CD14-positive monocyte (primary cell): ENCODE measurements around the gene P2RY1. TPM values are rescaled to one million over a fixed set of nuclear protein-coding genes. Genes with fewer than 3 reads are reported as not detected.

Source experiments
- DNase-seq, 3 donors: peaks; one replicate each; pipeline ENCODE4 v3.0.0-alpha.2; 2011 to 2022
- H2AFZ ChIP-seq: 2 replicates; pipeline ENCODE4 v1.6.0; 2012; ENCODE audit warnings: mild to moderate bottlenecking, low read depth, low read length, inconsistent platforms; ENCODE audit not compliant: insufficient read depth, poor library complexity, severe bottlenecking
- H3K27ac ChIP-seq, 2 donors: 1 replicate in 1 of 2; 2 replicates in 1 of 2; pipeline ENCODE4 v1.5.1; 2012 to 2013; ENCODE audit warnings: low read length in 2 of 2, control low read depth in 1 of 2, inconsistent platforms in 1 of 2, low read depth in 1 of 2, mild to moderate bottlenecking in 1 of 2
- H3K27me3 ChIP-seq, 2 donors: one replicate each; pipeline versions ENCODE4 v1.6.0 to v1.6.1; 2011 to 2013; ENCODE audit warnings: low read length in 2 of 2; ENCODE audit not compliant: control insufficient read depth in 2 of 2, insufficient read depth in 2 of 2
- H3K36me3 ChIP-seq, 2 donors: replicated peaks in 1 of 2; 1 replicate in 1 of 2; 2 replicates in 1 of 2; pipeline versions ENCODE4 v1.5.1 to v1.6.1; 2012 to 2013; ENCODE audit warnings: low read length in 2 of 2, control low read depth in 1 of 2, inconsistent platforms in 1 of 2, mild to moderate bottlenecking in 1 of 2; ENCODE audit not compliant: insufficient read depth in 2 of 2, control insufficient read depth in 1 of 2
- H3K4me1 ChIP-seq, 2 donors: 1 replicate in 1 of 2; 2 replicates in 1 of 2; pipeline versions ENCODE4 v1.5.1 to v1.6.1; 2012 to 2013; ENCODE audit warnings: low read length in 2 of 2, control low read depth in 1 of 2, inconsistent platforms in 1 of 2, mild to moderate bottlenecking in 1 of 2, moderate library complexity in 1 of 2; ENCODE audit not compliant: insufficient read depth in 2 of 2, control insufficient read depth in 1 of 2
- H3K4me2 ChIP-seq: replicated peaks from 2 replicates; pipeline ENCODE3; 2012; ENCODE audit warnings: low read length, moderate library complexity, mild to moderate bottlenecking; ENCODE audit not compliant: poor library complexity, severe bottlenecking; ENCODE audit errors: extremely low read depth
- H3K4me3 ChIP-seq, 3 experiments: fragments of 200-600 bp in 1 of 3; sonication (generic) in 1 of 3; replicated peaks in 1 of 3; 1 replicate in 2 of 3; 2 replicates in 1 of 3; pipeline ENCODE4 v1.5.1; 2011 to 2013; ENCODE audit warnings: low read length in 3 of 3, mild to moderate bottlenecking in 3 of 3, control low read depth in 2 of 3, low read depth in 2 of 3, inconsistent platforms in 1 of 3, moderate library complexity in 1 of 3
- H3K79me2 ChIP-seq: 2 replicates; pipeline ENCODE4 v1.6.0; 2012; ENCODE audit warnings: mild to moderate bottlenecking, control low read depth, inconsistent platforms, low read length, moderate library complexity; ENCODE audit not compliant: insufficient read depth
- H3K9ac ChIP-seq: 2 replicates; pipeline ENCODE4 v1.6.0; 2017; ENCODE audit warnings: low read length, mild to moderate bottlenecking; ENCODE audit not compliant: insufficient read depth, poor library complexity, severe bottlenecking
- H3K9me3 ChIP-seq, 2 donors: replicated peaks in 1 of 2; 1 replicate in 1 of 2; 2 replicates in 1 of 2; pipeline versions ENCODE4 v1.5.1 to v1.6.1; 2012 to 2013; ENCODE audit warnings: low read length in 2 of 2, control low read depth in 1 of 2; ENCODE audit not compliant: control insufficient read depth in 1 of 2, insufficient read depth in 1 of 2
- H4K20me1 ChIP-seq: 2 replicates; pipeline ENCODE4 v1.6.0; 2012; ENCODE audit warnings: mild to moderate bottlenecking, low read length, control low read depth, moderate library complexity; ENCODE audit not compliant: insufficient read depth
- H3K27ac Mint-ChIP-seq, 7 donors: one replicate each; pipeline ENCODE4 v1.8.0; 2020; ENCODE audit warnings: mild to moderate bottlenecking in 7 of 7, mixed read lengths in 7 of 7, moderate library complexity in 6 of 7, inconsistent platforms in 2 of 7
- H3K27me3 Mint-ChIP-seq, 3 donors: one replicate each; pipeline ENCODE4 v1.8.0; 2021 to 2022; ENCODE audit warnings: low read depth in 3 of 3, mild to moderate bottlenecking in 3 of 3, mixed read lengths in 3 of 3, moderate library complexity in 3 of 3, inconsistent platforms in 1 of 3
- H3K36me3 Mint-ChIP-seq, 2 donors: one replicate each; pipeline ENCODE4 v1.8.0; 2020; ENCODE audit warnings: mixed read lengths in 2 of 2, inconsistent platforms in 1 of 2, mild to moderate bottlenecking in 1 of 2
- H3K4me1 Mint-ChIP-seq: one replicate; pipeline ENCODE4 v1.8.0; 2020; ENCODE audit warnings: mild to moderate bottlenecking, mixed read lengths
- H3K4me3 Mint-ChIP-seq, 2 donors: one replicate each; pipeline ENCODE4 v1.8.0; 2020; ENCODE audit warnings: mild to moderate bottlenecking in 2 of 2, mixed read lengths in 2 of 2, moderate library complexity in 1 of 2
- H3K9me3 Mint-ChIP-seq, 7 donors: one replicate each; pipeline ENCODE4 v1.8.0; 2020 to 2022; ENCODE audit warnings: mixed read lengths in 7 of 7, mild to moderate bottlenecking in 6 of 7, moderate library complexity in 6 of 7, inconsistent platforms in 2 of 7
- WGBS: methylation state at CpG from one replicate; pipeline ENCODE4 v1.1.5; 2013; ENCODE audit warnings: missing lambda C conversion rate; ENCODE audit not compliant: insufficient coverage; 5-methylcytosine and 5-hydroxymethylcytosine counted together
- intact Hi-C, 2 donors: fragments of 100-400 bp; cut with micrococcal nuclease; formaldehyde crosslinking; loops; one replicate each; pipeline versions ENCODE4 v1.15.0 to v1.15.1; 2023
- polyA plus RNA-seq, 3 donors: library from polyadenylated mRNA; depleted of rRNA in 1 of 3; unstranded in 2 of 3; stranded (reverse) in 1 of 3; fragments of 300-500 nt in 2 of 3; fragments of >200 nt in 1 of 3; fragmentation: Illumina TruSeq in 2 of 3; gene quantifications; 1 replicate in 2 of 3; 2 replicates in 1 of 3; pipeline ENCODE4 v1.2.3, GENCODE V29; 2012 to 2021
- TF ChIP-seq, protein P1 (sequence below): fragments of 200-600 bp; IDR thresholded peaks from one replicate; pipeline ENCODE4 v1.8.0; 2022; ENCODE audit warnings: antibody characterized with exemption, mild to moderate bottlenecking

P2RY1 gene
- polyA plus RNA-seq, 3 donors, result 0.16 to 0.97 TPM; not detected in 1

DNA sequence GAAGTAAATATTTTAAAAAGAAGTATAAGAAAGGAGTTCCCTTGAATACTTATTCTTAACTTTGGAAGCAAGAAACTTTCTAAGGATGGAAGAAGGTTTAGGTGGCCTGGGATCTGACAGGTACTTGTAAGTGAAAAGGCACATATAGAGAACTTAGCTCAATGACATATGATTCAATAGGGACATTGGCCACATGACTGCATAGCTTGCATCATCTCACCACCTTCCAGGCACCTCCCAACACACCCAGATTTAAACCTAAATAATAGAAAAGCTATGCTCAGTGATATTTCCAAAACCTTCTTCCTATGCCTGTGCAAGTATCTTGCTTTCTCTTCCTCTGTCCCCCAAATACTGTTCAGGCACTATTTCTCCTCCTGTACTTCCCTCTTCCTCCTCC lies 4.7 kb upstream of the P2RY1 start:
- no peaks in the 10 kb centered on the region for H3K36me3 Mint-ChIP-seq
- H3K4me2 ChIP-seq, result no peak overlapping the region
- no peaks in the 10 kb centered on the region for H4K20me1 ChIP-seq
- H3K4me1 Mint-ChIP-seq, result peaks cover 12% of the 10 kb centered on the region
- intact Hi-C loops, result loop anchor here in 1 of 2 donors (10.0 kb wide), 1 partner anchor 65 kb away; no protein-coding TSS in a partner anchor
- no peak overlapping the region for H3K4me3 ChIP-seq
- H2AFZ ChIP-seq, result no peak overlapping the region
- H3K27ac ChIP-seq, result no peak overlapping the region
- H3K9me3 ChIP-seq, result no peaks in the 10 kb centered on the region
- DNase-seq, result peak in 1 of 3 donors; percentile 2
- peaks cover 0 to 2% (median 2%) of the 10 kb centered on the region in 3 donors for H3K27me3 Mint-ChIP-seq
- H3K36me3 ChIP-seq, result no peaks in the 10 kb centered on the region
- no peak overlapping the region for H3K4me3 Mint-ChIP-seq
- H3K27ac Mint-ChIP-seq, result no peak overlapping the region
- TF ChIP-seq, protein P1, sequence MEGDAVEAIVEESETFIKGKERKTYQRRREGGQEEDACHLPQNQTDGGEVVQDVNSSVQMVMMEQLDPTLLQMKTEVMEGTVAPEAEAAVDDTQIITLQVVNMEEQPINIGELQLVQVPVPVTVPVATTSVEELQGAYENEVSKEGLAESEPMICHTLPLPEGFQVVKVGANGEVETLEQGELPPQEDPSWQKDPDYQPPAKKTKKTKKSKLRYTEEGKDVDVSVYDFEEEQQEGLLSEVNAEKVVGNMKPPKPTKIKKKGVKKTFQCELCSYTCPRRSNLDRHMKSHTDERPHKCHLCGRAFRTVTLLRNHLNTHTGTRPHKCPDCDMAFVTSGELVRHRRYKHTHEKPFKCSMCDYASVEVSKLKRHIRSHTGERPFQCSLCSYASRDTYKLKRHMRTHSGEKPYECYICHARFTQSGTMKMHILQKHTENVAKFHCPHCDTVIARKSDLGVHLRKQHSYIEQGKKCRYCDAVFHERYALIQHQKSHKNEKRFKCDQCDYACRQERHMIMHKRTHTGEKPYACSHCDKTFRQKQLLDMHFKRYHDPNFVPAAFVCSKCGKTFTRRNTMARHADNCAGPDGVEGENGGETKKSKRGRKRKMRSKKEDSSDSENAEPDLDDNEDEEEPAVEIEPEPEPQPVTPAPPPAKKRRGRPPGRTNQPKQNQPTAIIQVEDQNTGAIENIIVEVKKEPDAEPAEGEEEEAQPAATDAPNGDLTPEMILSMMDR, result no peak
- H3K9ac ChIP-seq, result no peak overlapping the region
- no peaks in the 10 kb centered on the region for H3K79me2 ChIP-seq
- H3K4me1 ChIP-seq, result peaks cover 6% of the 10 kb centered on the region in 2 donors
- H3K9me3 Mint-ChIP-seq, result no peaks in the 10 kb centered on the region
- H3K27me3 ChIP-seq, result no peaks in the 10 kb centered on the region

DNA sequence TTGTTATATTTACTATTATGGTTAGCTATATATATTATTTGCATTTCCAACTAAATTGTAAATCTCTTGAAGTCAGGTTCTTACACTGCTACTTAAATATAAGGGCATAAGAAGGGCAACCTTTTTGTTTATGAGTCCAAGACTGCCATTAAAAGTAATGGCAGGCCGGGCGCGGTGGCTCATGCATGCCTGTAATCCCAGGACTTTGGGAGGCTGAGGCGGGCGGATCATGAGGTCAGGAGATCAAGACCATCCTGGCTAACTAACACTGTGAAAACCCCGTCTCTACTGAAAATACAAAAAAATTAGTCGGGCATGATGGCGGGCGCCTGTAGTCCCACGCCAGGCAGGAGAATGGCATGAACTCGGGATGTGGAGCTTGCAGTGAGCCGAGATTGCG lies 2.9 kb upstream of the P2RY1 start:
- H3K4me1 ChIP-seq, result peaks cover 18% of the 10 kb centered on the region in 2 donors
- H3K9me3 ChIP-seq, result no peaks in the 10 kb centered on the region
- intact Hi-C loops, result loop anchor here in 1 of 2 donors (10.0 kb wide), 1 partner anchor 63 kb away; no protein-coding TSS in a partner anchor
- no peaks in the 10 kb centered on the region for H3K36me3 ChIP-seq
- Mint-ChIP-seq H3K9me3 (no peaks in the 10 kb centered on the region), H3K27ac (no peak overlapping the region), H3K4me1 (peaks cover 25% of the 10 kb centered on the region), H3K27me3 (peaks cover 0 to 7% (median 2%) of the 10 kb centered on the region in 3 donors), H3K36me3 (peaks cover 0 to 4% of the 10 kb centered on the region in 2 donors), H3K4me3 (no peak overlapping the region)
- H3K9ac ChIP-seq, result no peak overlapping the region
- DNase-seq, result no peak
- WGBS, result 93% methylated on average over 5 of the region's 13 CpGs
- peaks cover 8% of the 10 kb centered on the region for H3K79me2 ChIP-seq
- H3K4me3 ChIP-seq, result no peak overlapping the region
- H3K27ac ChIP-seq, result no peak overlapping the region
- no peaks in the 10 kb centered on the region for H3K27me3 ChIP-seq
- H2AFZ ChIP-seq, result no peak overlapping the region
- no peak overlapping the region for H3K4me2 ChIP-seq
- H4K20me1 ChIP-seq, result no peaks in the 10 kb centered on the region
- TF ChIP-seq, protein P1, result no peak
